KMS-11 (cell line): ENCODE measurements around the gene SCAMP3.
"Not testable (repeated sequence)": the region's sequence is repeated elsewhere in the genome, so short reads cannot be mapped to it uniquely, and the experiment has no call there.

Source experiments
- H2AFZ ChIP-seq: fragments of 200-600 bp; sonication (generic); 2 replicates; pipeline ENCODE4 v1.6.1; 2016; ENCODE audit warnings: antibody characterized with exemption, mixed run types, low read depth
- H3K27ac ChIP-seq: fragments of 200-600 bp; sonication (generic); 2 replicates; pipeline ENCODE4 v1.6.1; 2016; ENCODE audit warnings: mild to moderate bottlenecking, mixed run types
- H3K27me3 ChIP-seq: fragments of 200-600 bp; sonication (generic); 2 replicates; pipeline ENCODE4 v1.6.1; 2017; ENCODE audit warnings: mild to moderate bottlenecking, low read depth, mixed run types, moderate library complexity; ENCODE audit not compliant: insufficient read depth
- H3K36me3 ChIP-seq: fragments of 200-600 bp; sonication (generic); 2 replicates; pipeline ENCODE4 v1.6.1; 2017; ENCODE audit warnings: mild to moderate bottlenecking, mixed run types; ENCODE audit not compliant: insufficient read depth
- H3K4me1 ChIP-seq: fragments of 200-600 bp; sonication (generic); 2 replicates; pipeline ENCODE4 v1.6.1; 2016; ENCODE audit warnings: mild to moderate bottlenecking, low read depth, mixed run types; ENCODE audit not compliant: poor library complexity, severe bottlenecking
- H3K4me2 ChIP-seq: fragments of 200-600 bp; sonication (generic); 2 replicates; pipeline ENCODE4 v1.7.0; 2016; ENCODE audit warnings: mild to moderate bottlenecking, mixed run types
- H3K4me3 ChIP-seq: fragments of 200-600 bp; sonication (generic); IDR thresholded peaks from 2 replicates; pipeline ENCODE4 v1.6.1; 2017; ENCODE audit warnings: low read depth, low read length, mixed read lengths; ENCODE audit not compliant: insufficient read depth
- H3K79me2 ChIP-seq: fragments of 200-600 bp; sonication (generic); 2 replicates; pipeline ENCODE4 v1.6.1; 2016; ENCODE audit warnings: low read depth, mixed run types; ENCODE audit not compliant: insufficient read depth
- H3K9ac ChIP-seq: fragments of 200-600 bp; sonication (generic); 2 replicates; pipeline ENCODE4 v1.6.1; 2016; ENCODE audit warnings: mild to moderate bottlenecking, mixed run types
- H4K20me1 ChIP-seq: fragments of 200-600 bp; sonication (generic); 2 replicates; pipeline ENCODE4 v1.6.1; 2016; ENCODE audit warnings: mild to moderate bottlenecking, mixed run types; ENCODE audit not compliant: insufficient read depth
- TF ChIP-seq, protein P1 (sequence below): fragments of 200-600 bp; sonication (generic); conservative IDR thresholded peaks from 2 replicates; pipeline ENCODE4 v1.6.1; 2017; ENCODE audit warnings: low read depth, mild to moderate bottlenecking, antibody characterized with exemption, low read length, moderate library complexity, mixed read lengths

The SCAMP3 gene

DNA sequence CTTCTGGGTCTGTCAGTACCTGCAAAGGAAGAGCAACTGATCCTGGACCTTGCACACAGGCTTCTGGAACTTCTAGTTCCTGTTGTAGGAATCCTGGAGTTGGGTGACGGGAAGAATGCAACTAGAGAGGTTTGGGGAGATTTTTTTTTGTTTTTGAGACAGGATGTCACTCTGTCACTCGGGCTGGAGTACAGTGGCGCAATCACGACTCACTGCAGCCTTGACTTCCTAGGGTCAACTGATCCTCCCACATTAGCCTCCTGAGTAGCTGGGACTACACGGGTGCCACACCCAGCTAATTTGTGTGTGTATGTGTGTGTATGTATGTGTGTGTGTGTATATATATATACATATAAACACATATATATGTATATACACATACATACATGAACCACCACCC is 25.7 kb downstream of the SCAMP3 start:
- TF ChIP-seq, protein P1, sequence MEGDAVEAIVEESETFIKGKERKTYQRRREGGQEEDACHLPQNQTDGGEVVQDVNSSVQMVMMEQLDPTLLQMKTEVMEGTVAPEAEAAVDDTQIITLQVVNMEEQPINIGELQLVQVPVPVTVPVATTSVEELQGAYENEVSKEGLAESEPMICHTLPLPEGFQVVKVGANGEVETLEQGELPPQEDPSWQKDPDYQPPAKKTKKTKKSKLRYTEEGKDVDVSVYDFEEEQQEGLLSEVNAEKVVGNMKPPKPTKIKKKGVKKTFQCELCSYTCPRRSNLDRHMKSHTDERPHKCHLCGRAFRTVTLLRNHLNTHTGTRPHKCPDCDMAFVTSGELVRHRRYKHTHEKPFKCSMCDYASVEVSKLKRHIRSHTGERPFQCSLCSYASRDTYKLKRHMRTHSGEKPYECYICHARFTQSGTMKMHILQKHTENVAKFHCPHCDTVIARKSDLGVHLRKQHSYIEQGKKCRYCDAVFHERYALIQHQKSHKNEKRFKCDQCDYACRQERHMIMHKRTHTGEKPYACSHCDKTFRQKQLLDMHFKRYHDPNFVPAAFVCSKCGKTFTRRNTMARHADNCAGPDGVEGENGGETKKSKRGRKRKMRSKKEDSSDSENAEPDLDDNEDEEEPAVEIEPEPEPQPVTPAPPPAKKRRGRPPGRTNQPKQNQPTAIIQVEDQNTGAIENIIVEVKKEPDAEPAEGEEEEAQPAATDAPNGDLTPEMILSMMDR: no peak

DNA sequence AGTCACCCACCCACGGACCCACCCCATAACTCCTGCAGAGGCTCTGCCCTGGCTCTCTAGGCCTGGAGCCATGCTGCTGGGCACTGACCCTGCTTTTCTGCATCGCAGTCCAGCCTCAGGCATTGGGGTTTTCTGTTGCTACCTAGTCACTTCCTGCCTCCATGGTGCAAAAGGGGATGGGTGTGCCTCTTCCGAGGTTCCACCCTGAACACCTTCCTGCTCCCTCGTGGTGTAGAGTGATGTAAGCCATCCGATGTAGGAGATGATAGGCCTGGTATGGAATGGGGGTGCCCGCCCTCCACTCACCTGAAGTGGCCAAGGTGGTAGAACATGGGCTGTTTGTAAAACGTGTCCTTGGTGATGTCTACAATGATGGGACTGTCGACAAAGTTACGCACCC is 26.8 kb downstream of the SCAMP3 start:
- not testable (repeated sequence) for H3K4me2 ChIP-seq, H3K36me3 ChIP-seq, H3K27me3 ChIP-seq, H2AFZ ChIP-seq, H3K4me1 ChIP-seq, H3K4me3 ChIP-seq, H3K27ac ChIP-seq, H3K79me2 ChIP-seq, H4K20me1 ChIP-seq, H3K9ac ChIP-seq

More for the DNA sequence above, 25.7 kb downstream of the SCAMP3 start:
- H3K79me2 ChIP-seq: no peaks in the 10 kb centered on the region
- peaks cover 10% of the 10 kb centered on the region for H3K4me1 ChIP-seq
- H4K20me1 ChIP-seq: no peaks in the 10 kb centered on the region
- H3K27me3 ChIP-seq: no peaks in the 10 kb centered on the region
- H3K27ac ChIP-seq: no peak overlapping the region
- H3K36me3 ChIP-seq: no peaks in the 10 kb centered on the region; the same call in 1 of the 2 replicates
- no peak overlapping the region for H3K9ac ChIP-seq
- no peak overlapping the region for H3K4me2 ChIP-seq
- no peak overlapping the region for H3K4me3 ChIP-seq
- no peak overlapping the region for H2AFZ ChIP-seq

DNA sequence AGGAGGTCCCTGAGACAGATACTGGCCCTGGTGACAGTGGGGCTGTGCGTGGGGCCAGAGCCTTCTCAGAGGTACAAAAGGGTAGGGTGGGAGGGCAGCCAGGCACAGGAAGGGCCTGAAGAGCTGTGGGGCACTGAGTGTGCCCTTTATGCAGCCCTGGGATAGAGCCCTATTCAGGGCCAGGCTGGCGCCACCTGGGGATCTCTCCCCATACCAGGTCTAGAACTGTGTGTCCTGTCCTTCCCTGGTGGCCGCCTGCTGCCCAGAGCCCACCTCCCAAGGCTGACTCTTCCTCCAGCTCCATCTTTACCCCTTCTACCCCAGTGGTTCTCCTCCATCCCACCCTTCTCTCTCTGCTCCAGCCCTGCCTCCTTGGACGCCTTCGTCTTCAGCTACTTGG is 28.7 kb downstream of the SCAMP3 start:
- not testable (repeated sequence) for H3K4me3 ChIP-seq, H4K20me1 ChIP-seq, H2AFZ ChIP-seq, H3K79me2 ChIP-seq, H3K27me3 ChIP-seq, H3K27ac ChIP-seq, H3K36me3 ChIP-seq, H3K4me2 ChIP-seq, H3K4me1 ChIP-seq, H3K9ac ChIP-seq

DNA sequence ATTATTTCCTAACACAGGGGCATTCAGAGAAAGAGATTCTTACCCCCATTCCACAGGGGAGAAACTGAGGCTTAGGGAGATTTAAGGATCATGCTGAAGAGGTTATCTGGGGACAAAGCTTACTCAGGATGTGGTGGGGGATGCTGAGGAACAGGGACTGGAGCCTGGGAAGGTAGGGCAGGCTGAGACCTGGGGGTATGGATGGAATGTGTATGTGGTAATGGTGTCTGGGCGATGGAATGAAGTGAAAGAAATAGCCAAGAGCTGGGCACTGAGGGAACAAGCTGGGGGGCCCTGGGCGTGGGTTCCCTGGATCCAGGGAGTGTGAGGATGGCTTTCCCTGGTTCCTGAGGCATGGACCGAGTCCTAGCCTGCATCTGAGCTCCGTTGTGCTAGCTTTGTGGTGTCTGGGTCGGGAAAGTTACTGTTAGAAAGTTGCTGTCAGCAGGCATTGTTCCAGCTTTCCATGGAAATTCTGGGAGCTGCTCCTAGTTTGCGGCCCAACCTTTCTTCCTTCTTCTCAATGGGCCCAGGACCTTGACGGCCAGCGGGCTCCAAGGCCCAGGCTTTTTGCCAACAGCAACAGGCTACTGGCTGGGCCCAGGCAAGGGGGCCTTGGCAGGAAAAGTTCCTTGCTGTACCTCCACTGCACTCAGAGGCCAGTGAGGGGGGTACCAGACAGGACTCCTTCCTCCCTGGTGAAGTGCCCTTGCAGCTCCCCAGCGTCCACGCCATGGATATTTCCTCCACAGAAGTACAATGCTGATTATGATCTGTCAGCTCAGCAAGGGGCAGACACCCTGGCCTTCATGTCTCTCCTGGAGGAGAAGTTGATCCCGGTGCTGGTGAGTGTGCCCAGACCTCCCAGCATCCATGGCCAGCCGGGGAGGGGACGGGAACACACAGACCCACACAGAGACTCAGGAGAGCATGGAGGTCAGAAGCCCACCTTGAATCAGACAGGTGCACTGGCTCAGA is 29.9 kb downstream of the SCAMP3 start:
- not testable (repeated sequence) for H3K9ac ChIP-seq, H3K27me3 ChIP-seq, H4K20me1 ChIP-seq

GRCh38 chr1:155231302-155231701 is 30.9 kb downstream of the SCAMP3 start:
- H2AFZ ChIP-seq, H4K20me1 ChIP-seq, H3K9ac ChIP-seq, H3K79me2 ChIP-seq, H3K27ac ChIP-seq, H3K4me3 ChIP-seq, H3K4me2 ChIP-seq, H3K36me3 ChIP-seq, H3K27me3 ChIP-seq, H3K4me1 ChIP-seq: not testable (repeated sequence)

More for the DNA sequence above, 29.9 kb downstream of the SCAMP3 start:
- H3K79me2 ChIP-seq, H3K27ac ChIP-seq, H3K4me2 ChIP-seq, H3K4me3 ChIP-seq, H2AFZ ChIP-seq, H3K36me3 ChIP-seq, H3K4me1 ChIP-seq: not testable (repeated sequence)

DNA sequence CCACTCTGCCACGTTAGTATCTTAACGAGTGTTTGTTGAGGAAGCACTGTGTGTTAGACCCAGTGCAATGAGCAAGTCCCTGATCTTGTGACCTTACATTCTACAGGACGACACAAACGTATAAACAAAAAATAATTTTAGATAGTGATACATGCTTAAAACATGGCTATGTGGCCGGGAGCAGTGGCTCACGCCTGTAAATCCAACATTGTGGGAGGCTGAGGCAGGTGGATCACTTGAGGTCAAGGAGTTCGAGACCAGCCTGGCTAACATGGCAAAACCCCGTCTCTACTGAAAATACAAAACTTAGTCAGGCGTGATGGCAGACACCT is 34.1 kb downstream of the SCAMP3 start:
- H2AFZ ChIP-seq: peak overlapping the region; percentile 68
- TF ChIP-seq, protein P1: no peak

More for the DNA sequence above, 34.1 kb downstream of the SCAMP3 start:
- Histone ChIP-seq H3K27ac (peak overlapping the region; percentile 2; the same call in 1 of the 2 replicates), H4K20me1 (no peaks in the 10 kb centered on the region), H3K4me3 (no peak overlapping the region), H3K79me2 (peaks cover 19% of the 10 kb centered on the region), H3K36me3 (no peaks in the 10 kb centered on the region), H3K9ac (peak overlapping the region; percentile 16; the same call in 1 of the 2 replicates), H3K27me3 (peaks cover 8% of the 10 kb centered on the region; the same call in 1 of the 2 replicates), H3K4me1 (peaks cover 20% of the 10 kb centered on the region), H3K4me2 (peak overlapping the region; percentile 44)
